Mucosa of stomach (tissue), 1 donor: Measurements from ENCODE around the gene SPEM3.
A peak's percentile ranks its signal among the peaks of the same experiment; 100 is the strongest.

Source experiments
- H3K27me3 ChIP-seq: one replicate; pipeline ENCODE4 v1.7.0; 2013; ENCODE audit warnings: mild to moderate bottlenecking, low read length; ENCODE audit not compliant: control insufficient read depth, insufficient read depth
- H3K36me3 ChIP-seq: one replicate; pipeline ENCODE4 v1.7.0; 2013; ENCODE audit warnings: low read length; ENCODE audit not compliant: control insufficient read depth, insufficient read depth
- H3K4me1 ChIP-seq: one replicate; pipeline ENCODE4 v1.7.0; 2013; ENCODE audit warnings: mild to moderate bottlenecking, low read length; ENCODE audit not compliant: control insufficient read depth, insufficient read depth
- H3K4me3 ChIP-seq: one replicate; pipeline ENCODE4 v1.7.0; 2013; ENCODE audit warnings: low read length
- H3K9ac ChIP-seq: one replicate; pipeline ENCODE4 v1.7.0; 2013; ENCODE audit warnings: mild to moderate bottlenecking, low read length, moderate library complexity
- H3K9me3 ChIP-seq: one replicate; pipeline ENCODE4 v1.7.0; 2013; ENCODE audit warnings: mild to moderate bottlenecking, low read length, moderate library complexity; ENCODE audit not compliant: control insufficient read depth
- donor health status: Pancreatic carcinoma.

SPEM3 gene

GRCh38 chr17:7429722-7430121 lies 1.1 kb downstream of the SPEM3 start:
- H3K9ac ChIP-seq: no peak overlapping the region
- no peaks in the 10 kb centered on the region for H3K4me1 ChIP-seq
- H3K36me3 ChIP-seq: no peaks in the 10 kb centered on the region
- no peak overlapping the region for H3K4me3 ChIP-seq
- H3K27me3 ChIP-seq: peaks cover 4% of the 10 kb centered on the region
- no peaks in the 10 kb centered on the region for H3K9me3 ChIP-seq

- no peak overlapping the region for H3K4me3 ChIP-seq
- peaks cover 8% of the 10 kb centered on the region for H3K4me1 ChIP-seq
- H3K27me3 ChIP-seq: peaks cover 14% of the 10 kb centered on the region
- no peak overlapping the region for H3K9ac ChIP-seq
- no peaks in the 10 kb centered on the region for H3K36me3 ChIP-seq
- no peaks in the 10 kb centered on the region for H3K9me3 ChIP-seq
Observed at GRCh38 chr17:7431231-7431630, 2.6 kb downstream of the SPEM3 start.

- no peaks in the 10 kb centered on the region for H3K9me3 ChIP-seq
- no peaks in the 10 kb centered on the region for H3K36me3 ChIP-seq
- H3K9ac ChIP-seq: no peak overlapping the region
- peaks cover 17% of the 10 kb centered on the region for H3K4me1 ChIP-seq
- peaks cover 15% of the 10 kb centered on the region for H3K27me3 ChIP-seq
- no peak overlapping the region for H3K4me3 ChIP-seq
Observed at GRCh38 chr17:7432296-7432695, 3.6 kb downstream of the SPEM3 start.

- peaks cover 40% of the 10 kb centered on the region for H3K4me1 ChIP-seq
- H3K9ac ChIP-seq: peak overlapping the region; percentile 85
- peak overlapping the region; percentile 72 for H3K4me3 ChIP-seq
- H3K9me3 ChIP-seq: no peaks in the 10 kb centered on the region
- H3K27me3 ChIP-seq: peaks cover 46% of the 10 kb centered on the region
- H3K36me3 ChIP-seq: no peaks in the 10 kb centered on the region
Observed at GRCh38 chr17:7435676-7436555, 7.3 kb downstream of the SPEM3 start.

GRCh38 chr17:7436556-7437368 lies 8.1 kb downstream of the SPEM3 start:
- Histone ChIP-seq H3K36me3 (no peaks in the 10 kb centered on the region), H3K4me3 (peak overlapping the region; percentile 72), H3K4me1 (peaks cover 42% of the 10 kb centered on the region), H3K9me3 (no peaks in the 10 kb centered on the region), H3K27me3 (peaks cover 55% of the 10 kb centered on the region), H3K9ac (peak overlapping the region; percentile 85)

- no peaks in the 10 kb centered on the region for H3K36me3 ChIP-seq
- H3K4me1 ChIP-seq: peaks cover 42% of the 10 kb centered on the region
- H3K27me3 ChIP-seq: peaks cover 59% of the 10 kb centered on the region
- no peak overlapping the region for H3K4me3 ChIP-seq
- no peaks in the 10 kb centered on the region for H3K9me3 ChIP-seq
- peak overlapping the region; percentile 85 for H3K9ac ChIP-seq
Observed at GRCh38 chr17:7437369-7437863, 8.8 kb downstream of the SPEM3 start.

- peaks cover 65% of the 10 kb centered on the region for H3K27me3 ChIP-seq
- H3K4me1 ChIP-seq: peaks cover 42% of the 10 kb centered on the region
- H3K9me3 ChIP-seq: no peaks in the 10 kb centered on the region
- no peak overlapping the region for H3K4me3 ChIP-seq
- H3K36me3 ChIP-seq: no peaks in the 10 kb centered on the region
- peak overlapping the region; percentile 17 for H3K9ac ChIP-seq
Observed at GRCh38 chr17:7437950-7438614, 9.4 kb downstream of the SPEM3 start.

GRCh38 chr17:7438656-7439460 lies 10.2 kb downstream of the SPEM3 start:
- H3K9ac ChIP-seq: no peak overlapping the region
- peaks cover 66% of the 10 kb centered on the region for H3K27me3 ChIP-seq
- H3K4me1 ChIP-seq: peaks cover 42% of the 10 kb centered on the region

GRCh38 chr17:7439462-7440112 lies 10.9 kb downstream of the SPEM3 start, which contains the start of gene FGF11:
TSS of gene FGF11 (plus strand) at chr17:7439512. CDS start at chr17:7439621, 109 bp downstream.
- Histone ChIP-seq H3K27me3 (peaks cover 66% of the 10 kb centered on the region), H3K36me3 (no peaks in the 10 kb centered on the region), H3K4me3 (peak within 1 kb of the TSS; percentile 21), H3K9me3 (no peaks in the 10 kb centered on the region), H3K4me1 (peaks cover 42% of the 10 kb centered on the region), H3K9ac (no peak within 1 kb of the TSS)

More at GRCh38 chr17:7438656-7439460, 10.2 kb downstream of the SPEM3 start:
- Histone ChIP-seq H3K36me3 (no peaks in the 10 kb centered on the region), H3K4me3 (no peak overlapping the region), H3K9me3 (no peaks in the 10 kb centered on the region)

- Histone ChIP-seq H3K9ac (no peak overlapping the region), H3K4me1 (peaks cover 42% of the 10 kb centered on the region)
Observed at GRCh38 chr17:7440113-7440833, 11.6 kb downstream of the SPEM3 start.

More at GRCh38 chr17:7440113-7440833, 11.6 kb downstream of the SPEM3 start:
- Histone ChIP-seq H3K36me3 (no peaks in the 10 kb centered on the region), H3K27me3 (peaks cover 69% of the 10 kb centered on the region), H3K9me3 (no peaks in the 10 kb centered on the region), H3K4me3 (no peak overlapping the region)
